T-helper 2 cell treated with Interferon-gamma antibody and Interleukin-4, amounts not matched to agents 100 ng/mL and 5 ng/mL, for 36 hours (primary cell): ENCODE results near the gene SLCO3A1. TPM values are rescaled to one million over a fixed set of nuclear protein-coding genes. Genes with fewer than 3 reads are reported as not detected.

Source experiments
- intact Hi-C: fragments of 100-400 bp; cut with micrococcal nuclease; formaldehyde crosslinking; loops from one replicate; pipeline ENCODE4 v1.15.1; 2023
- total RNA-seq: library from RNA; stranded (reverse); gene quantifications from 2 replicates; pipeline ENCODE4 v1.2.3, GENCODE V29; 2022

The SLCO3A1 gene
- total RNA-seq, 1 donor from 2014 or later: 47.1 TPM

DNA sequence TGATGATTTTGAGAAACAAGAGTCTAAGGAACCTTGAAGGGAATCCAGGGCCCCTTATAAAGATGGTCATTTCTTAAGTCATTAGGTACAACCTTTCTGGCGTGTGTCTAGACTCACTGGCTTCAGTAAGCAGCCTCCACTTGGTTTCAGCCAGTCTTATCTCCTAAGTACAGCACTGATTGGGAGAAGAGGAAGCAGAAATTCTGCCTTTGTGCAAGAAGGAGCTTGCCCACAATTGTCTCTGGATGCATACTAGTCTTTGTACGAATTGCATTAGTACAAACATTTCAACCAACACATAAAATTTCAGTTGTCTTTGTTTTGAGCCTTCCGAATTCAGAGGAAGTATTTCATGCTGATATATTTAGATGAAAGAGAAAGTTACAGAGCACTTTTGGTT lies 139.4 kb downstream of the SLCO3A1 start:
- intact Hi-C loops: no loop called here

DNA sequence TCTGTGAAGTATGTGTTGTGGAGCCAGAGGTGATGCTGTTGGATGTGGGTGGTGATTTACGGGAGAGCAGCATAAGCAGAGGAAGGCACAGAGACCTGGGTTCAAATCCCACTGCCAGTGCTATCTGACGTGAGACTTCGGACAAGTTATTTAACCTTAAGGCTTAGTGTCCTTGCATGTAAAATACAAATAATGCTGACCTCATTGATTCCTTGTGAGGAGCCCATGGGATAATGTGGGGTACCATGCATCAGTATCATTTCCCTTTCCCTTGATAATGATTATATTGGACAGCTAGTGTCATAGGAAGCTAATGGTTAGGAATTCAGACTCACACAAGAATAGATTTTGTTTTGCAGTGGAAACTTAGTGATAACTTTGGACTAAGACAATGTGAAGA lies 141.6 kb downstream of the SLCO3A1 start:
- intact Hi-C loops: no loop called here

DNA sequence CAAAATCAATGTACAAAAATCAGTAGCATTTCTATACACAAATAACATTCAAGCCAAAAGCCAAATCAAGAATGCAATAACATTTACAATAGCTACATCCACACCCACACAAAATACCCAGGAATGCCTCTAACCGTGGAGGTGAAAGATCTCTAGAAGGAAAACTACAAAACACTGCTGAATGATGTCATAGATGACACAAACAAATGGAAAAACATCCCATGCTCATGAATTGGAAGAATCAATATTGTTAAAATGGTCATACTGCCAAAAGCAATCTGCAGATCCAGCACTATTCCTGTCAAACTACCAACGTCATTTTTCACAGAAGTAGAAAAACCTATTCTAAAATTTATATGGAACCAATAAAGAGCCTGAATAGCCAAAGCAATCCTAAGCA lies 143.7 kb downstream of the SLCO3A1 start:
- intact Hi-C loops: no loop called here

DNA sequence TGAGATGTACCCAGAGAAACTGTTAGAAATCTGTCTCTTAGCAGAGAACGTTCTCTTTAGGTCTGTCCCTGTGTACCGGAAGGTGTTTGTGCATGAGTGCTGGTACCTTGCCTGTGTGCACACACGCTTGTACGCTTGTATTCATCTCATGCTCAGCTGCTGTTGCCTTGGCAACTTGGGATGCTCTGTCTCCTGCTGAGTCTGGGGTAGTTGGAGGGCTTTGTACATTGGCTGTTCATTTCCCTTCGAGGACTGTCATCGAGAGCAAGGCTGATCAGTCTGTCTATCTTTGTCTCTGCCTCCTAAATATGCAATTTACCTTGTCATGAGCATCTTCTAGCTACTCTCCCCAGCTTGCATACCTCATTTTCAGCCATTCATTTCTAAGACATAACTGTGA lies 147.2 kb downstream of the SLCO3A1 start:
- intact Hi-C loops: no loop called here

DNA sequence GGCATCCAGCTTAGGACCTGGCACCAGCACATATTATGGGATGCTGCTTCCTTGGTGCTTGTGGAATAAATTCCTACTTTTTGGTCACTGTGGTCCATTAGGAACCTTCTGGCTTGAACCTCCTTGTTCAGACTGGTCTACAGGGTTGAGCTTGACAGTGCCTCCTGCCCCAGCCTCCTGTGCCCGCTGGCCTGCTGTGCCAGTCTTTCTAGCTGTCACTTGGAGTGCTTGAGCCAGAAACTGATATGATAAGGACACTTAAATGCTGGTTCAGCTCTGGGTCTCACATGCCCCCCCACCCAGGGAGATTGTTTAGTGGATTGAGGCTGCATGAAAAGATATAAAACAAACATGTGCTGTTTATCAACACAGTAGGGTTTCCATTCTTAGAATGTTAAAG lies 147.8 kb downstream of the SLCO3A1 start:
- intact Hi-C loops: no loop called here

DNA sequence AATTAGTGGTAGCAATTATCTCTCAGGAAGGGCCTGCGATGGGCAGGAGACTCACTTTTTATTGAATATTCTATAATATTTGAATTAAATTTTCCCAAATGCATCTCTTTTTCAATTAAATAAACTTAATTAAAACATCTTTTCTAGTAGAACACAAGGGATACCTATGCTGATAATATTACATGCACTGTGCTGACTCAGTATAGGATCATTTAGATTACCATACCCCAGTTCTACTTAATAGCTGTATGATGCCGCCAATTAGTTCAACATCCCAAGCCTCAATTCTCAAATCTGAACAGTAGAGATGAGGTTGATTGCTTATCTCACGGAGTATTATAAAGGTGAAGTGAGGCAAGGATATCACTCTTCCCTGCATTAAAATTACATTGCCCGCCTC lies 149.2 kb downstream of the SLCO3A1 start:
- intact Hi-C loops: no loop called here

DNA sequence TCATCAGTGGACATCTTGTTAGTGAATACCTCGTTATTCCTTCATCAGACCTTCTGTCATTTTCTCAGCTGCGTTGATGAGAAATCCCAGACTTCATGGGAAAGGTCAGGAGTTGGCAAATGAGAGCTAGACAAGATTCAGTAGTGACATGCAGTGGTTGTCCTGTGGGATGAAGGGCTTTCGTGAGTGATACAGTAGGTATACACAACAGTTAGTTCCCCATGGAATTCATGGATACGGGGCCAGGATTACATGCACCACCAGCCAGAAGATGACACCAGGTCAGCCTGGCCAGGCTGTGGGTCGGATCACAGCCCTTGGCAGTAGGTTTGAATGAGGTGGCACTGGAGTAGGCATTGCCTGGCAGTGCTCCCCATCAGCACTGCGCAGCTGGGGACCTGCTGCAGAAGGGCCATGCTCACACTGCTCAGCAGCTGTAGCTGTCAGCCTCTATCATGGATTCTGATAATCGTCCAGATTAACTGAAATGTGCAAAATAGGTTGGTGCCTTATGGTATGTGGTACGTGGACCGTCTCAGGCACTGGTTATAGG lies 150.1 kb downstream of the SLCO3A1 start:
- intact Hi-C loops: no loop called here

DNA sequence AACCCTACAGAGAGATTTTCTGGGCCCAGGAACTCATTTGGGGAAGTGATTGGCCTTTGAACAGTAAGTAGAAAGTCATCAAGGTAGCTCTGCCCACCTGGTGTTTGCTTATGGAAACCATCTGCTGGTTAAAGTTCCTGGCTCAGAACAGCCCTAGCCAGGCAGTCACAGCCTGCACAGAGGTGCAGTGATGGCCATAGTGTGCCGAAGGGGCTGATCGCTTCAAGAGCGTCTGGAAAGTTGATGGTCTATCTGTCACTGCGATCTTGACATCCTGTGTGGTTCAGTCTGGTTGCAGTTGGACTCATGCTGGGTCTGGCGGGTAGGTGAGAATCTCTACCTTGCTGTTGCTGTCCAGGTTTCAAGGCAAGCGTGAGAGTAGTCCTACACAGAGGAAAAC lies 151.6 kb downstream of the SLCO3A1 start:
- intact Hi-C loops: no loop called here

DNA sequence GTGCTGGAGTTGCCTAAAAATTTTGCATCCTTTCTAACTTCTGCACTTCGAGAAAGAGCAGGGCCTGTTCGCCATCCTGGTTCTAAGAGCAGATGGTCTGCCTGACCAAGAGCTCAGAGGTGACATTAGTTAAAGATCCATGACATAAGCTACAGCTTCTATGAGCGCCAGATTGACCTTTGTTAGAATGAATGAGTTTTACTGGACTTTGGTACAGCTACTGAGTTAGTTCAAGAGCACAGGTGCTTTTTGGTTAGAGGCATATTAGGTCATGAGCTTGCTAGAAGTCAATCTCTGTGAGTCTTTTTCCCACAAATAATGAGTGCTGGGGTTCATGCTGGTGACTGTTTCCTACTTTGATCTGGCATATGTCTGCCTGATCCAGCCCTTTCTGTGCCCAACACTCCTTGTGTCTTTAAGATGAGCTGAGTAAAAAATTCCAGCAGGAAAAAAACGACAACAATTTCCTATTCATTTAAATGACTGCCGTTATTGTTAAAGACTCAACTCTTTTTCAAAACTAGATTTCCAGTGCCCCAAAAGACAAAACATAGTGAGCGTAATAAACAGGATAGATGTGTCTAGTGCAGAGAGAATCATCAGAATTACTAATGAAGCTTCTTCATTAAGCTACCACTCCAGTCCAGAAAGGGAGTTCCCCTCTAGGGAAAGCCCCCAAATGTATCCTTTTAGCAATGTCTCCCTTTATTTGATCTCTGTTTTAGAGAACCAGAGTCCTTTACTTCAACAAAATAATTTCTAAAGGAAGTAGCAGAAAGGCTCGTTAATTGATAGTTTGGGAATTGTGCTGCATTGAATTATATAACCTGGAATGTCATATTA lies 152.9 kb downstream of the SLCO3A1 start:
- intact Hi-C loops: no loop called here

DNA sequence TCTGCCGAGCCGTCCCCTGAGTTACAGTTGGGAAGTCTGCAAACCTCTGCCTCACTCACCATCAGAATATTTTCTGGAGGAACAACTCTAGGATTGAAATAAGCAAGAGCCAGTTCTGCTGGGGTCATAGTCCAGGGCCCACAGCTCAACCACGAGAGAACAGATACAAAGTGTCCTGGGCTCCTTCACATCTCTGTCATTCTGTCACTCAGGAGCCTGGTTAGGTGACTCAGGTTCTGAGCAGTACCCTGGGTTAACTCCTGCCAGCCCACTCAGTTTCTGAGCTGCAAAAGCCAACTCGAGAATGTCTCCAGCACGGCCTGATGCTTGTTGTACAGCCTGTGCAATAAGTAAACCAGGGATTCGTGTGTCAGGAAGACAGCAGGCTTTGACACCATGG lies 155.7 kb downstream of the SLCO3A1 start:
- intact Hi-C loops: no loop called here

DNA sequence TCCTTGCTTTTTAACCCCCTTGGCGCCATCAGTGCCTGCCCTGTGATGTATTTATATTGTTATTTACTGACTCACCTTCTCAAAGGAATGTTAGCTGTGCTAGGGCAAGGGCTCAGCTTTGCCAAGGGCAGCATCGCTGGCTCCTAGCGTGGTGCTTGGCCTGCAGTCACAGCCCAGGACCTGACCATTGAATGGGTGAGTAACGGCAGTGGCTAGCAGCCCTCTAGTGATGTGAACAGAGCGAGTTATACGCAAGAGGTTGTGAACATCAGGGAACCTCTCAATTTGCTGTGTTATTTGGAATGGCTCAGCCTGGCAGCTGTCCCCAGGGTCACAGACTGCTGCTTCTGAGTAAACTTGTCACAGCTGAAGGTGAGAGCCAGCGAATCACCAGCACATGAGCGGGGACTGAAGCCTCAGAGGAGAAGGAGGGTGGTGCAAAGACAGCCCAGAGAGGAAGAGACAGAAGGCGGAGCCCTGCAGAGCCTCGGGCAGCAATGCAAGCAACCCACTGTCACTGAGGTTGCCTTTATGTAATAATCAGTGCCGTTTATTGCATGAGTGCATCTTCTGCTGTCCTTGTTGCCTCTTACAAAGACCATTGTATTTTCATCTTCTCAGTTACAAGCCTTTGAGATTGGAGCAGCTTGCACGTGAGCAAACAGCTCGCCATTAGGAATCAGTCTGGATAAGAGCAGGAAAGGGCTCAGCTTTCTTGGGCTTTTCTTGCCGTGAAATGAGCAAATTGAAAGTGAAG lies 158.3 kb downstream of the SLCO3A1 start:
- intact Hi-C loops: no loop called here

DNA sequence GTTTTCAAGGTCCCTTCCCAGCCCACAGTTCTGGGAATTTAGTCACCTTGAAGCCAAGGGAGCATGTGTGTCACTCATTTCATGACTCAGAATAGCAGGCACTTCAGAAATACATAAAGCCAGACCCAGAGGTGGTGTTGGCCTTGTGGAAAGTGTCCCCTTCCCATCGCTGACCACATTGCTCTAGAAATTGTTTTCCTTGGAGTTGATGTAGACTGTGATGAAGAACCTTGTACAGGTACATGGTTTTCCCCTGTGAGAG lies 158.8 kb downstream of the SLCO3A1 start:
- intact Hi-C loops: no loop called here

DNA sequence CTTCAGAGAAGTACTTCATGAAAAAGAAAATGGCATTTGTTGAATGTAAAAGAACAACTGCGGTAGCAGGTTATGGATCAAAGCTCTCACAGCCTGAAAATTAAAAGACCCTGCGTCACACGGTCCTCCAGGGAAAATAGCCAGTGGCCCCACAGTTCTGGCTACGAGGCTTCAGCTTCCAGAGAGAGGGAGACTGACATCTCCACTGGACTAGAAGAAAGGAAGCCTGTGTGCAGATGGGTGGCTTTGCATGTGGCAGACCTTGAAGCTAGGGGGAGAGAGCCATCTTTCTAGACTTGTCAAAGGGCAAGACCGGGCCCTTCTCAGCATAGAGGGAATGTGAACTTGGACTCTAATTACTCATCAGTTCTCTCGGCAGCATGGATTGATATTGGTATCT lies 159.4 kb downstream of the SLCO3A1 start:
- intact Hi-C loops: no loop called here

DNA sequence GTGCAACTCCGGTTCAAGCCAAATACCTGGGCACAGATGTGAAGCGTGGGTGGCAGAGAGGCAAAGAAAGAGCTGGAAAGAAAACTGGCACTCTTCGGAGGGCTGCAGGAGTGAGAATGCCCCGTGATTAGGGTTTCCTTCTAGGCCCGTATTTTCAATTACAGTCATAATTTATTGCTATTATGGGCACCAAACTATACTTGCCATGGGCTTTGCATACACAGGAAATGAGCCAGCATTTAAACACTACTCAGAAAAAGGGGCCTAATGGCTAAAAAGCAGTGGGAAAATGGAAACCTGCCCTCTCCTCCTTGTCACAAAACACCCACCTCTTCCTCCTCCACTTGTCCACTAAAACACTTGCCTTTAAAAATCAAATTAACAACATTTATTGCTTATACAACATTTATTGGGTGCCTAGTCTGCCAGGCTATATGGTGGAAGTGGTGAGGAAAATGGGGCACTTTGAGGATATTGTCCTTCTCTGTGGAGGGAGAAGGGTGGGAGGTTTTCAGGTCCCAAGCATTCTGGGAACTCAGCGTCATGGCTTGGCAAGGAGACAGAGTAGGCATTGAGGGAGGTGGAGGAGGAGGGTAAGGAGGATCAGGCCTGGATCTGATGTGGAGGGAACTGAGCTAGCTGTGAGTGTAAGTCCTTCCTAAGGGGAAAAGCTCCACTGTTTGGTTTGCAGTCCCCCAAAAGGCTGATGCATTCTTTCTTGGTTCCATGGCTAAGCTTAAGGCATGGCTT lies 160.9 kb downstream of the SLCO3A1 start:
- intact Hi-C loops: no loop called here

DNA sequence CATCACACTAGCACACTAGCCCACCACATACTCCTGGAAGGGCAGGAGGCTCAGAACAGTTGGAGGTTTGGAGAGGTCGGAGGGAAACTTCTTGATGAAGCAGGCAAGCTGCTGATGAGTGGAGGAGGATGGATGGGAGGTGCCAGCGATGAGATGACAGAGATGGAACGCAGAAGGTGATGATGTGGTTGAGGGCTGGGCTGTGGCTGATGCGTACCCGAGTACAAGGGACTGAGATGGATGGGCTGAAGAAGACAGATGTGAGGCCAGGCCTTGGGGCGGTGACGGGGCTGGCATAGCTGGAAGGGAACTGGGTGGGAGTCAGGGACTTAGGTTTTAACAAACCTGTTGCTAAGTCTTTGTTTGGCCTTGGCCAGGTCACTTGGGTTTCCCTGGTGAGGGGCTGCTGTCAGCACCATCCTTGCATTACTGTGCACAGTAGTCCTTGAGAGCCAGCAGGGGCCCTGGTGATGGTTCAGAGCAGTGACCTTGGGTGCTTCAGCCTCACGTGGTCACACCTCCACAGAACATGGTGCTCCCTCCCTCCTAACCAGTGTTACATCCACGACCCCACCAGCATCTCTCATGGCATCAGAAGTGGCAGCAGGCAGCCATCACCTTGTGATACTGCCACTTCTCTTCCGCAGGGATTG lies 164.5 kb downstream of the SLCO3A1 start:
- intact Hi-C loops: no loop called here

DNA sequence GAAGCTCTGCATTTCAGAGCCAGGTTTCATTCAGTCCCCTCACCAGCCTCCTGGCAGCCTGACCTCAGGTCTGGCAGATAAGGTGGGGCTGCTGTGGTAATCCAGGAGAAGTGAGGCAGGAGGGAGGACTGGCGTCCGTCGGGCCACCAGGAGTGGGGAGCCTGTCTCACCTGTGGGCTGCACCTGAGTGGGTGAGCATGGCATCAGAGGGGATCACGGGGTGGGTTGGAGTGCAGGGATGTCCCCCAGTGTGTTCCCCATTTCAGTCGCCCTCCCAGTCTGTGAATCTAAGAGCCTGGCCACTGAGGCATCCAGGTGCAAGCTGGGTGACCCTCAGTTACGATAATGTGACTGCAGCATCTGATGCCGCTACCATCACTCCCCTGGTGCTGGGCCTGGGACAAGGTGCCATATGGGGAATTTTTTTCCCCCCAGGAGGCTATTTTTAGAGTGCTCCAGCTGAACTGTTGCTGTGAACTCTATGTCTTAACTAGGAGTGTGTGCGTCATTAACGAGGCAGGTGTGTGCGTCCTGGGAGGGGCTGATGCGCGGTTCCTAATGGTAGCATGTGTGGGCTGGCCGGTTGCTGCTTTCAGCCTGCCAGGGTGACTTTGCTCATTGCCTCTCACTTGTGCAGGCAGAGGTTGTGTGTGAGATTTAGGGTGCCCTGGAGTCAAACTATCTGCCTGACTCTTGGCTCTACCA lies 165.2 kb downstream of the SLCO3A1 start:
- intact Hi-C loops: no loop called here

DNA sequence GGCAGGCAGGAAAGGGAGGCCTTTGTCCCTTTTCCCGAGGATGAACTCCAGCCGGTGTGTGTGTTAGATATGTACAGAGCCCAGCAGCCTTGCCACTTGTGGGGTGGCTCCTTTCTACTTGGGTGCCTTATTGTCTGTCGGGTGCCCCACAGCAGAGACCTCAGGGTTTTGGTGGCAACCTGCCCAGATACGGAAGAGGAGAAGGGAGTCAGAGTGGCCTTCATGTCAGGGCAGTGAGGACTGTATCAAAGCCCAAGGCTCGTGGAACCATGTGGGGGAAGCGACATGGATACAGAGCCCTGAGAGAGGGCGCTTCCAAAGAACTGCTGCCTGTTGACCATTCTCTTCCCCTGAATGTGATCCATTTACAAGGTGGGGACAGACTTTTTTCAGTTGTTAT lies 166.2 kb downstream of the SLCO3A1 start:
- intact Hi-C loops: no loop called here

DNA sequence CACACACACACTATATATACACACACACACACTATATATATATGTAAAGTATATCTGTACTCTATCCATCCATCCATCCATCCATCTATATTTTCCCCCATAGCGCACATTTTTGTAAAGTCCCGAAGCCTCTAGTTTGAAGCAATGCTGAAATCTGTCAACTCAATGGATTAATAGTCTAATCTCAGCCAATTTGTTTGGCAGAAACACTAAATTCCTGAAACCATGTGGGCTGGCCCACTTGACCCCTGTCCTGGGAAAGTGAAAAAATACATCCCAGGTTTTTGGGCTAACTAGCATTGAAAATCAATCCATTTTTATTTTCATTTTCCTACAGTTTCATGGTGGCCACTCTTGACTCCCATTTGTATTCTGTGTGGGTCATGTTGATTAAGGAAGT lies 166.7 kb downstream of the SLCO3A1 start:
- intact Hi-C loops: no loop called here

DNA sequence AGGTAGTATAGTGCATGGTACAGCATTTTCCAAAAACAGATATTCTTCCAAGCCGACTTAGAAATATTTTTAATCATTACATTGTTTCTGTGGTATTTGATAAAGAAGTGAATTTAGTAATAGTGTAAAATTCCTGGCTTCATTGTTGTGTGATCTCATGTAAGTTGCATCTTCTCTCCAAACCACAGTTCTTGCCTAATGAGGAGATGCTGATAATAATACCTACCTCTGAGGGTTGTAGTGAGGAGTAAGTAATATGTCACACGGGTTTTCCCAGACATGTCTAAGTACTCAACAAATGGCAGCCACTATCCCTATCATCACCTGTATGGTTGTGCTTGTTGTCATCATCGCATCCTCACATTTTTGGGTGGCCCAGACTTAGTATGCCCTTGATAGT lies 167.3 kb downstream of the SLCO3A1 start:
- intact Hi-C loops: no loop called here

DNA sequence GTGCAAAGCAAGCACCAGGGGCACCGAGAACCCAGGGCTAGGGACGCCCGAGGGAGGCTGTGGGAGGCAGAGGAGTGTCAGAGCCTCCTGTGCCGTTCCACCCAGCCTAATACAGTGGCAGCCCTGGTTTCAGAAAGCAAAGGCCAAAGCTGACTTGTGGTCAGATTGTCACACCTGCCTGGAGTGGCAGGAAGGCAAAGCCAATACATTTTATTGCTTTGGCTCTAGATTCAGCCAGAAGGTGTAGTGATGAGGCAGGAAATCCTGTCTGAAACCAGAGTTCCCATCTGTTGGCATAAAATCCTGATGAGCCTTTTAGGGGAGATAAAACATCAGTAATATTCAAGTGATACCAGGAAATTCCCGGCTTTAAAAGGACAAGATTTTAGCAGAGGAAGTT lies 168.3 kb downstream of the SLCO3A1 start:
- intact Hi-C loops: no loop called here

DNA sequence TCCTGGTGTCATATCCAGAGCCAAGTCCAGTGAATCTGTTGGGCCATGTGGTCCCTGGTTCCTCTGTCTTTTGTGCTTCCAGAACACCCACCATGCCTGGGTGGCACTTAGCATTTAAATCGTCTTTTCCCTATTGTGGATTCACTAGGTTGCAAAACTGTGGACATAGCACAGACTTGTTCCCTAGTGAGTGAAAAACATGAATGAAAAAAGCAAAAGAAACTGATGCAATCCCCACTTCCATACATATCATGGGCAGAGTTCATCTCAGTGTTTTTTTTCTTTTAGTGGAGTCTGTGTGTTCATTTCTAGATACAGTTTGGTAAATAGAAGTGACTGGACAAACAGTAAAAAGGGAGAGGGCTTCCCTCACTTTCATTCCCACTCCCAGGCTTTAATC lies 170.5 kb downstream of the SLCO3A1 start:
- intact Hi-C loops: no loop called here
